Osteocyte (in vitro differentiated cells): Measurements from ENCODE around the gene LRCH1. TPM values are rescaled to one million over a fixed set of nuclear protein-coding genes. Genes with fewer than 3 reads are reported as not detected.

Source experiments
- DNase-seq: peaks from one replicate; pipeline ENCODE4 v3.0.0; 2021; ENCODE audit warnings: mixed read lengths; ENCODE audit not compliant: unreplicated experiment; ENCODE audit errors: extremely low spot score
- H3K27ac Mint-ChIP-seq: one replicate; pipeline ENCODE4 v1.8.0; 2021; ENCODE audit warnings: mild to moderate bottlenecking, mixed read lengths; ENCODE audit not compliant: unreplicated experiment
- H3K27me3 Mint-ChIP-seq: one replicate; pipeline ENCODE4 v1.8.0; 2021; ENCODE audit warnings: mixed read lengths; ENCODE audit not compliant: unreplicated experiment
- H3K36me3 Mint-ChIP-seq: one replicate; pipeline ENCODE4 v1.8.0; 2021; ENCODE audit warnings: mixed read lengths; ENCODE audit not compliant: unreplicated experiment
- H3K4me1 Mint-ChIP-seq: one replicate; pipeline ENCODE4 v1.8.0; 2021; ENCODE audit warnings: mixed read lengths; ENCODE audit not compliant: unreplicated experiment
- H3K4me3 Mint-ChIP-seq: one replicate; pipeline ENCODE4 v1.8.0; 2021; ENCODE audit warnings: mild to moderate bottlenecking, moderate library complexity, mixed read lengths; ENCODE audit not compliant: unreplicated experiment
- H3K9me3 Mint-ChIP-seq: one replicate; pipeline ENCODE4 v1.8.0; 2021; ENCODE audit warnings: mixed read lengths; ENCODE audit not compliant: unreplicated experiment
- total RNA-seq: library from RNA; stranded (reverse); gene quantifications from 2 replicates; pipeline ENCODE4 v1.2.1, GENCODE V29; 2021
- TF ChIP-seq, protein P1 (sequence below): fragments of 200-600 bp; sonication (generic); IDR thresholded peaks from 2 replicates; pipeline ENCODE4 v1.5.0; 2021; ENCODE audit warnings: antibody characterized with exemption, mild to moderate bottlenecking, moderate library complexity

The LRCH1 gene
- total RNA-seq, 1 donor from 2014 or later, result 13.9 TPM

- Mint-ChIP-seq H3K36me3 (no peaks in the 10 kb centered on the region), H3K27me3 (no peaks in the 10 kb centered on the region), H3K27ac (no peak overlapping the region), H3K4me3 (no peak overlapping the region), H3K9me3 (no peaks in the 10 kb centered on the region), H3K4me1 (peaks cover 2% of the 10 kb centered on the region)
- DNase-seq, result no peak
- TF ChIP-seq, protein P1, sequence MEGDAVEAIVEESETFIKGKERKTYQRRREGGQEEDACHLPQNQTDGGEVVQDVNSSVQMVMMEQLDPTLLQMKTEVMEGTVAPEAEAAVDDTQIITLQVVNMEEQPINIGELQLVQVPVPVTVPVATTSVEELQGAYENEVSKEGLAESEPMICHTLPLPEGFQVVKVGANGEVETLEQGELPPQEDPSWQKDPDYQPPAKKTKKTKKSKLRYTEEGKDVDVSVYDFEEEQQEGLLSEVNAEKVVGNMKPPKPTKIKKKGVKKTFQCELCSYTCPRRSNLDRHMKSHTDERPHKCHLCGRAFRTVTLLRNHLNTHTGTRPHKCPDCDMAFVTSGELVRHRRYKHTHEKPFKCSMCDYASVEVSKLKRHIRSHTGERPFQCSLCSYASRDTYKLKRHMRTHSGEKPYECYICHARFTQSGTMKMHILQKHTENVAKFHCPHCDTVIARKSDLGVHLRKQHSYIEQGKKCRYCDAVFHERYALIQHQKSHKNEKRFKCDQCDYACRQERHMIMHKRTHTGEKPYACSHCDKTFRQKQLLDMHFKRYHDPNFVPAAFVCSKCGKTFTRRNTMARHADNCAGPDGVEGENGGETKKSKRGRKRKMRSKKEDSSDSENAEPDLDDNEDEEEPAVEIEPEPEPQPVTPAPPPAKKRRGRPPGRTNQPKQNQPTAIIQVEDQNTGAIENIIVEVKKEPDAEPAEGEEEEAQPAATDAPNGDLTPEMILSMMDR, result no peak
Measured at GRCh38 chr13:46561286-46561685, 8.3 kb downstream of the LRCH1 start.

DNA sequence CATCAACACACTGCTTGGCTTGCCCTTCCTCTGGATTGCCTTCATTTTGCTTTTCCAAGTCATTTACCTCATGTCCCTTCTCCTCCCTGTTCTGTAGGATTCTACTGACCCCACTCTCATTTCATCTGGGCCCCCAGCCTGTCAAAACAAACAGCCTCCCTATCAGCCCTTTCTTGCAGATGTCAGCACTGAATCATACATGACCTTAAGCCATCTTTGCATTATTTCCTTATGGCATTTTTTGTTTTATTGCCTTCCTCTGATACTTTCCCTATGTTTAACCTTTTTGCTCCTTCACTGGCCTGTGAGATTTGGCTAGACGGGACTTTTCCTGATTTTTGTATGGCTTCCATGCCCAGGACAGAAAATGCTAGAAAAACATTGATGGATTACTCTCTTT is 8.7 kb downstream of the LRCH1 start:
- TF ChIP-seq, protein P1, result no peak
- no peaks in the 10 kb centered on the region for H3K36me3 Mint-ChIP-seq
- DNase-seq, result no peak
- H3K4me3 Mint-ChIP-seq, result no peak overlapping the region
- H3K27me3 Mint-ChIP-seq, result no peaks in the 10 kb centered on the region
- H3K9me3 Mint-ChIP-seq, result no peaks in the 10 kb centered on the region
- H3K27ac Mint-ChIP-seq, result no peak overlapping the region
- peaks cover 2% of the 10 kb centered on the region for H3K4me1 Mint-ChIP-seq

- TF ChIP-seq, protein P1, result no peak
- Mint-ChIP-seq H3K36me3 (no peaks in the 10 kb centered on the region), H3K27me3 (no peaks in the 10 kb centered on the region), H3K4me1 (peaks cover 2% of the 10 kb centered on the region), H3K9me3 (no peaks in the 10 kb centered on the region), H3K27ac (no peak overlapping the region), H3K4me3 (no peak overlapping the region)
- DNase-seq, result no peak
Measured at GRCh38 chr13:46562152-46562551, 9.2 kb downstream of the LRCH1 start.

DNA sequence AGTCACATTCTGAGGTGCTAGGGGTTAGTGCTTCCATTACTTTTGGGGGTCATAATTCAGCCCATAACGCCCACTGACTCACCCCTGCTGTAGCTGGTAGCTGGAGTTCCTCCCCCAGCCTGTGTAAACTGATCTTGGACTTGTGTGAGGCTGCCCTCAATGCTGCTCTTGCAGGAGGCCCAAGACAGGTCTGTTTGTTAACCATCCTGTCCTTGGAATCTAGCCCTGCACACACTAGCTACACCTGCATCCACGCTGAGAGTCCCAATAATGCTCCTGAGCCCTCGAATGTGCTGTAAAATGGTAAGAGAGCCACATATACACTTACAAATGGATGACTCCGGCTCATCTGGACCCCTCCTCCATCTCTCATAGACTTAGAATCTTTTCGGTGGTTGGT is 9.6 kb downstream of the LRCH1 start:
- TF ChIP-seq, protein P1, result no peak
- Mint-ChIP-seq H3K4me1 (peaks cover 2% of the 10 kb centered on the region), H3K27ac (no peak overlapping the region), H3K4me3 (no peak overlapping the region), H3K27me3 (no peaks in the 10 kb centered on the region), H3K9me3 (no peaks in the 10 kb centered on the region), H3K36me3 (no peaks in the 10 kb centered on the region)
- no peak for DNase-seq

DNA sequence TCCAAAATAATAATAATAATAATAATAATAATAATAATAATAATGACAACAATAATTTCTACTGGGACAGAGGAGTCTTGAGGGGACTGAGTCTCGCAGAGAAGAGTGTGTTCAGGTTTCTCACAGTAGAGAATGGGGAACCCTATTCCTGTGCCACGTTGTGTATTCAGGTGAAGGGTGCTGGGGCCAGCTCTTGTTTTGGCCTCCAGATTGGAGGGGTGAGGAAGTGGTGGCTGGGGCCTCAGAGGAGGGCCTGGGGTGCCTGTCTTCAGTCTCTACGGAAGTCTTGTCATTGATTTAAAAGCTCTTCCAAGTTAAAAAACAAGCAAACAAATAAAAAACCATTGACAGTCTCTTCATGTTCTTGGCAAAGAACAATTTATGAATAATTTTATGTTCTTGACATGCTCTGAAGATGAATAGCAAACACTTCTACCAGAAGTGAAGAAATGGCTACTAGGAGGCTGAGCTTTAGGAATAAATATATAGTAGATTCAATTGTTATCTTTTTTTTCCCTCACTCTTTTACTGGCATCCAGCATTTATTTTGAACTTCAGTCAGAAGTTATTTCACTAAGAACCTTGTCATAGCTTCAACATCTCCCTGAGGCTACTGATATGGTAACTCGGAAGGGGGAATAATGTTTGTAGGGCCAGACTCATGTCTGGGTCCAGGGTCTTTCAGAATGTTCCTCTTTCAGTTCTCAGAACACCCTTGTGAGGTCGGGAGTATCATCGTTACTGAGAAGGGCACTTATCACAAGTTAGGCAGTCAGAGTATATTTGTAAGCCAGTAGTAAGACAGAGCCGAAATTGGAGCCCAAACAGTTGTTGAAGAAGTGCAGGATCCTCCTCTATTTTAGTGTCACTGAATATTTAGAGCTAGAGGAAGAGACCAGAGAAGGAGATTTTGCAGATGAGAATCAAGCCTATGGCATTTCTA is 13.1 kb downstream of the LRCH1 start:
- no peak for DNase-seq

More for the DNA sequence above, 13.1 kb downstream of the LRCH1 start:
- Mint-ChIP-seq H3K27me3 (no peaks in the 10 kb centered on the region), H3K4me3 (no peak overlapping the region), H3K27ac (no peak overlapping the region), H3K4me1 (peaks cover 14% of the 10 kb centered on the region), H3K36me3 (no peaks in the 10 kb centered on the region), H3K9me3 (no peaks in the 10 kb centered on the region)
- TF ChIP-seq, protein P1, result no peak
